HEK293 (cell line): ENCODE results near the gene CAPN8.

Experiments
- CTCF ChIA-PET: fragments of 350-600 bp; formaldehyde crosslinking; extraction: SDS; loops from one replicate; lab custom pipeline; 2021; ENCODE audit warnings: antibody characterized with exemption; lab: Yijun Ruan, JAX
- POLR2A ChIA-PET: fragments of 300-600 bp; formaldehyde crosslinking; extraction: SDS; loops from one replicate; lab custom pipeline; 2020; ENCODE audit warnings: antibody characterized with exemption, inconsistent platforms; lab: Yijun Ruan, JAX
- H3K27ac ChIP-seq: fragments of 200-500 bp; sonication (Bioruptor generic); 2 replicates; pipeline ENCODE4 v1.5.1; 2014; ENCODE audit warnings: low read depth, low read length, control low read depth, inconsistent platforms; ENCODE audit errors: extremely low read depth
- H3K36me3 ChIP-seq, 2 experiments: fragments of 200-500 bp in 1 of 2; sonication (Bioruptor generic) in 1 of 2; 1 replicate in 1 of 2; 2 replicates in 1 of 2; pipeline ENCODE4 v1.5.1; 2014 to 2017; ENCODE audit warnings: inconsistent platforms in 2 of 2, low read length in 2 of 2; ENCODE audit not compliant: control insufficient read depth in 2 of 2, insufficient read depth in 1 of 2
- H3K4me1 ChIP-seq: fragments of 200-500 bp; sonication (Bioruptor generic); 2 replicates; pipeline ENCODE4 v1.5.1; 2014; ENCODE audit warnings: mild to moderate bottlenecking, low read length, inconsistent platforms; ENCODE audit not compliant: control insufficient read depth, insufficient read depth
- H3K4me3 ChIP-seq: 2 replicates; pipeline ENCODE4 v1.5.1; 2011; ENCODE audit warnings: low read depth, mild to moderate bottlenecking, control low read depth, low read length, moderate library complexity
- H3K9me3 ChIP-seq: fragments of 200-500 bp; sonication (Bioruptor generic); 2 replicates; pipeline ENCODE4 v1.5.1; 2014; ENCODE audit warnings: low read depth, low read length, inconsistent platforms; ENCODE audit not compliant: control insufficient read depth, insufficient read depth
- EGR2 ChIP-seq: fragments of 450-650 bp; formaldehyde crosslinking; IDR thresholded peaks from 2 replicates; pipeline ENCODE4 v1.5.1; 2016; ENCODE audit warnings: low read depth, missing biosample characterization, missing genetic modification characterization
- GLIS2 ChIP-seq: fragments of 450-650 bp; formaldehyde crosslinking; IDR thresholded peaks from 2 replicates; pipeline ENCODE4 v1.5.1; 2016; ENCODE audit warnings: missing biosample characterization, missing genetic modification characterization
- PRDM1 ChIP-seq: fragments of 450-650 bp; formaldehyde crosslinking; IDR thresholded peaks from 2 replicates; pipeline ENCODE4; 2016; ENCODE audit warnings: missing biosample characterization, missing genetic modification characterization
- SETDB1 ChIP-seq: IDR thresholded peaks from one replicate; pipeline ENCODE4 v1.6.1; 2017; ENCODE audit warnings: mild to moderate bottlenecking, low read length, moderate library complexity, mixed read lengths; ENCODE audit not compliant: insufficient read length
- TRIM28 ChIP-seq: IDR thresholded peaks from 2 replicates; pipeline ENCODE4 v1.6.1; 2011; ENCODE audit warnings: low read length, control low read depth, borderline replicate concordance
- YY2 ChIP-seq: fragments of 450-650 bp; formaldehyde crosslinking; IDR thresholded peaks from 2 replicates; pipeline ENCODE4 v1.5.1; 2016; ENCODE audit warnings: missing biosample characterization, missing genetic modification characterization
- ZBTB7A ChIP-seq: fragments of 450-650 bp; formaldehyde crosslinking; IDR thresholded peaks from 2 replicates; pipeline ENCODE4 v1.5.1; 2016; ENCODE audit warnings: low read depth, missing biosample characterization, missing genetic modification characterization
- ZBTB8A ChIP-seq: fragments of 450-650 bp; formaldehyde crosslinking; IDR thresholded peaks from 2 replicates; pipeline ENCODE4 v1.5.1; 2016; ENCODE audit warnings: missing biosample characterization, missing genetic modification characterization
- ZNF138 ChIP-seq: fragments of 450-650 bp; formaldehyde crosslinking; IDR thresholded peaks from 2 replicates; pipeline ENCODE4 v1.5.1; 2016; ENCODE audit warnings: missing biosample characterization, missing genetic modification characterization, borderline replicate concordance
- ZNF18 ChIP-seq: fragments of 450-650 bp; formaldehyde crosslinking; IDR thresholded peaks from 2 replicates; pipeline ENCODE4 v1.5.1; 2016; ENCODE audit warnings: missing biosample characterization, missing genetic modification characterization
- ZNF302 ChIP-seq: fragments of 450-650 bp; formaldehyde crosslinking; IDR thresholded peaks from 2 replicates; pipeline ENCODE4 v1.5.1; 2016; ENCODE audit warnings: missing biosample characterization, missing genetic modification characterization, low read depth
- ZNF335 ChIP-seq: fragments of 450-650 bp; formaldehyde crosslinking; conservative IDR thresholded peaks from 2 replicates; pipeline ENCODE4 v1.5.1; 2016; ENCODE audit warnings: missing biosample characterization, missing genetic modification characterization
- ZNF362 ChIP-seq: fragments of 450-650 bp; formaldehyde crosslinking; IDR thresholded peaks from 2 replicates; pipeline ENCODE4 v1.5.1; 2016; ENCODE audit warnings: missing biosample characterization, missing genetic modification characterization
- ZNF529 ChIP-seq: fragments of 450-650 bp; formaldehyde crosslinking; IDR thresholded peaks from 2 replicates; pipeline ENCODE4 v1.5.1; 2017; ENCODE audit warnings: missing genetic modification characterization, missing biosample characterization; ENCODE audit not compliant: insufficient replicate concordance
- ZNF561 ChIP-seq: fragments of 450-650 bp; IDR thresholded peaks from 2 replicates; pipeline ENCODE4 v1.5.1; 2018; ENCODE audit warnings: missing biosample characterization, missing genetic modification characterization, borderline replicate concordance
- ZNF585B ChIP-seq: fragments of 450-650 bp; formaldehyde crosslinking; IDR thresholded peaks from 2 replicates; pipeline ENCODE4 v1.5.1; 2016; ENCODE audit warnings: missing biosample characterization, missing genetic modification characterization
- ZNF792 ChIP-seq: fragments of 450-650 bp; formaldehyde crosslinking; IDR thresholded peaks from 2 replicates; pipeline ENCODE4 v1.5.1; 2016; ENCODE audit warnings: missing biosample characterization, missing genetic modification characterization
- ZSCAN30 ChIP-seq: fragments of 450-650 bp; IDR thresholded peaks from 2 replicates; pipeline ENCODE4 v1.5.1; 2018; ENCODE audit warnings: missing biosample characterization, mild to moderate bottlenecking, missing genetic modification characterization, moderate library complexity
- ZSCAN5A ChIP-seq: fragments of 450-650 bp; formaldehyde crosslinking; IDR thresholded peaks from 2 replicates; pipeline ENCODE4 v1.5.1; 2016; ENCODE audit warnings: missing biosample characterization, missing genetic modification characterization
- TF ChIP-seq, protein P1 (sequence below): fragments of 450-650 bp; formaldehyde crosslinking; IDR thresholded peaks from 2 replicates; pipeline ENCODE4 v1.5.1; 2016; ENCODE audit warnings: missing biosample characterization, missing genetic modification characterization, low read depth
- TF ChIP-seq, protein P2 (sequence below): fragments of 450-650 bp; formaldehyde crosslinking; IDR thresholded peaks from 2 replicates; pipeline ENCODE4; 2016; ENCODE audit warnings: missing biosample characterization, missing genetic modification characterization

CAPN8 gene

DNA sequence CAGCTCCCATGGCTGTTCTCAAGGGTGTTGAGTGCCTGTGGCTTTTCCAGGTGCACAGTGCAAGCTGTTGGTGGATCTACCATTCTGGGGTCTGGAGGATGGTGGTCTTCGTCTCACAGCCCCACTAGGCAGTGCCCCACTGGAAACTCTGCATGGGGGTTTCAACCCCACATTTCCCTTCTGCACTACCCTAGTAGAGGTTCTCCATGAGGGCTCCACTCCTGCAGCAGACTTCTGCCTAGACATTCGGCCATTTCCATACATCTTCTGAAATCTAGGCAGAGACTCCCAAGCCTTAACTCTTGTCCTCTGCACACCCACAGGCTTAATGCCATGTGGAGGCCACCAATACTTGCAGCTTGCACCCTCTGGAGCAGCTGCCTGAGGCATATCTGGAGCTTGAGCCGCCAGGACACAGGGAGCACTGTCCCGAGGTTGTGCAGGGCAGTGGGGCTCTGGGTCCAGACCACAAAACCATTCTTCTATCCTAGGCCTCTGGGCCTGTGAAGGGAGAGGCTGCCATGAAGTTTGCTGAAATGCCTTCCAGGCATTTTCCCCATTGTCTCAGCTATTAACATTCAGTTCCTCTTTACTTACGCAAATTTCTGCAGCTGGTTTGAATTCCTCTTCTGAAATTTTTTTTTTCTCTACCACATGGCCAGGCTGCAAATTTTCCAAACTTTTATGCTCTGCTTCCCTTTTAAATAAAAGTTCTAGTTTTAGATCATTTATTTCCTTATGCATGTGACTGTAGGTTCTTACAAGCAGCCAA lies 8.8 kb upstream of the CAPN8 start:
- no peaks in the 10 kb centered on the region for H3K4me1 ChIP-seq
- no peak overlapping the region for H3K27ac ChIP-seq
- ChIA-PET POLR2A (no interaction called here), CTCF (interaction anchor here (0.6 to 2.7 kb wide), 4 partner anchors 9 to 541 kb away, joined by 3 to 17 read pairs (median 6); no protein-coding TSS in a partner anchor)
- no peak overlapping the region for H3K4me3 ChIP-seq
- TF ChIP-seq ZBTB8A (tag by site-specific recombination) (no peak), PRDM1 (tag by site-specific recombination) (no peak), EGR2 (tag by site-specific recombination) (no peak), ZSCAN30 (no peak), ZNF302 (tag by site-specific recombination) (no peak), ZBTB7A (tag by site-specific recombination) (no peak), ZSCAN5A (tag by site-specific recombination) (no peak), TRIM28 (peak; percentile 77; the same call in 1 of the 2 replicates), ZNF362 (tag by site-specific recombination) (no peak), ZNF529 (tag by site-specific recombination) (no peak), ZNF335 (tag by site-specific recombination) (no peak), YY2 (0 out of 2 replicates have a peak, but pooled peaks have one; percentile 22), SETDB1 (peak; percentile 59), GLIS2 (tag by site-specific recombination) (no peak), ZNF561 (no peak), ZNF585B (tag by site-specific recombination) (peak; percentile 33; the same call in 1 of the 2 replicates), ZNF792 (tag by site-specific recombination) (no peak), ZNF138 (tag by site-specific recombination) (no peak), ZNF18 (tag by site-specific recombination) (no peak)
- TF ChIP-seq, protein P1, sequence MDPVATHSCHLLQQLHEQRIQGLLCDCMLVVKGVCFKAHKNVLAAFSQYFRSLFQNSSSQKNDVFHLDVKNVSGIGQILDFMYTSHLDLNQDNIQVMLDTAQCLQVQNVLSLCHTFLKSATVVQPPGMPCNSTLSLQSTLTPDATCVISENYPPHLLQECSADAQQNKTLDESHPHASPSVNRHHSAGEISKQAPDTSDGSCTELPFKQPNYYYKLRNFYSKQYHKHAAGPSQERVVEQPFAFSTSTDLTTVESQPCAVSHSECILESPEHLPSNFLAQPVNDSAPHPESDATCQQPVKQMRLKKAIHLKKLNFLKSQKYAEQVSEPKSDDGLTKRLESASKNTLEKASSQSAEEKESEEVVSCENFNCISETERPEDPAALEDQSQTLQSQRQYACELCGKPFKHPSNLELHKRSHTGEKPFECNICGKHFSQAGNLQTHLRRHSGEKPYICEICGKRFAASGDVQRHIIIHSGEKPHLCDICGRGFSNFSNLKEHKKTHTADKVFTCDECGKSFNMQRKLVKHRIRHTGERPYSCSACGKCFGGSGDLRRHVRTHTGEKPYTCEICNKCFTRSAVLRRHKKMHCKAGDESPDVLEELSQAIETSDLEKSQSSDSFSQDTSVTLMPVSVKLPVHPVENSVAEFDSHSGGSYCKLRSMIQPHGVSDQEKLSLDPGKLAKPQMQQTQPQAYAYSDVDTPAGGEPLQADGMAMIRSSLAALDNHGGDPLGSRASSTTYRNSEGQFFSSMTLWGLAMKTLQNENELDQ (tag by site-specific recombination), result no peak
- TF ChIP-seq, protein P2, sequence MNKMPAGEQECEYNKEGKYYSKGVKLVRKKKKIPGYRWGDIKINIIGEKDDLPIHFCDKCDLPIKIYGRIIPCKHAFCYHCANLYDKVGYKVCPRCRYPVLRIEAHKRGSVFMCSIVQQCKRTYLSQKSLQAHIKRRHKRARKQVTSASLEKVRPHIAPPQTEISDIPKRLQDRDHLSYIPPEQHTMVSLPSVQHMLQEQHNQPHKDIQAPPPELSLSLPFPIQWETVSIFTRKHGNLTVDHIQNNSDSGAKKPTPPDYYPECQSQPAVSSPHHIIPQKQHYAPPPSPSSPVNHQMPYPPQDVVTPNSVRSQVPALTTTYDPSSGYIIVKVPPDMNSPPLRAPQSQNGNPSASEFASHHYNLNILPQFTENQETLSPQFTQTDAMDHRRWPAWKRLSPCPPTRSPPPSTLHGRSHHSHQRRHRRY (tag by site-specific recombination), result no peak
- H3K9me3 ChIP-seq, result no peaks in the 10 kb centered on the region
- H3K36me3 ChIP-seq, result no peaks in the 10 kb centered on the region
